ENCODE results near the gene GPR26.

Gene GPR26

DNA sequence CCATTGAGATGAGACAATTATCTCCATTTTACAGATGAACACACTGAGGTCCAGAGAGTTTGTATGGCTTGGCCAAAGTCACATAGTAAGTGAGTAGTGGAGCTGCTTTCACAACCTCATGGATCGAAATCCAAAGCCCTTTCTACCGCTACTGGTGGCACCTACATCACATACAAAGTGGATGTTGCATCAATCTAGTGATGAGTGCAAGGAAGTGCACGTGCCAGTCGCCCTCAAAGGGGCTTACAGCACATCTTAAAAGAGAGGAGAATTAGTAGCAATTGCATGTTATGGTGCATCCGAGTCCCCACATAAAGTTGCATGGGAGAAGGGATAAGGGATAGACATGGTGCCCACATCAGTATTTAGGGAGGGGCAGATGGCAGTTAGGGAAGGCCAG is 31.0 kb upstream of the GPR26 start:
- H3K36me3 ChIP-seq (ENCODE audit: insufficient read depth, low read length) = no peaks in the 10 kb centered on the region
- H3K27me3 ChIP-seq (ENCODE audit: insufficient read depth, low read length, poor library complexity) = peaks cover 9% of the 10 kb centered on the region
- no peaks in the 10 kb centered on the region for H3K9me3 ChIP-seq (ENCODE audit: insufficient read depth, low read length, severe bottlenecking)
- H3K4me1 ChIP-seq (ENCODE audit: insufficient read depth, low read length) = no peaks in the 10 kb centered on the region
- ATAC-seq (ENCODE audit: insufficient read depth, low read depth) (no peak), DNase-seq (no peak)
- H4K20me1 ChIP-seq (ENCODE audit: insufficient read depth, low read length) = no peaks in the 10 kb centered on the region
- no peaks in the 10 kb centered on the region for H3K79me2 ChIP-seq (ENCODE audit: insufficient read depth, low read length)
- H2AFZ ChIP-seq (ENCODE audit: low read depth, low read length) = no peak overlapping the region
- TF ChIP-seq EZH2 (IDR thresholded peaks at IDR 0.05; ENCODE audit: borderline replicate concordance, low read depth, low read length, severe bottlenecking) = no peak
- H3K4me3 ChIP-seq (ENCODE audit: low read depth in 1 of 2, low read length in 2 of 2) = no peak overlapping the region
- H3K9ac ChIP-seq (ENCODE audit: low read depth, low read length) = no peak overlapping the region
- no peak overlapping the region for H3K4me2 ChIP-seq (ENCODE audit: insufficient read depth, low read length)
- H3K27ac ChIP-seq (ENCODE audit: low read length) = no peak overlapping the region

DNA sequence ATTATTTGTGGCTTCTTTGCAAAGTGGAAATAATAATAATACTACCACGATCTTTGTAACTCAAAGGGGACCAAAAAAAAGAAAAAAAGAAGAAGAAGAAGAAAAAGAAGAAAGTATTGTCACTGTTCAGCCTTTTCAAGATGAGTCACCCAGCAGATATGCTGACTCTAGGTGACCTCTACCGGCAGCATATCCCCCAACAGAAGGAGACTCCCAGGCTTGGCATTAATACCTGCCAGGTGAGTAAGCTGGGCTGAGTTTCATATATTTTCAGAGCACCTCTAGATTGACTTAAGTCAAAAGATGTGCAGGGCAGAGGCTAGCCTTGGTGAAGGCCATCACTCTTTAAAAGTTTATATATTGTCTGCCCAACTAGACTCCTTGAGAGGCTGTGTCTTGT is 30.4 kb upstream of the GPR26 start:
- Histone ChIP-seq H3K4me2 (ENCODE audit: insufficient read depth, low read length) (no peak overlapping the region), H3K9ac (ENCODE audit: low read depth, low read length) (no peak overlapping the region), H3K36me3 (ENCODE audit: insufficient read depth, low read length) (no peaks in the 10 kb centered on the region), H3K4me3 (ENCODE audit: low read depth in 1 of 2, low read length in 2 of 2) (no peak overlapping the region), H3K4me1 (ENCODE audit: insufficient read depth, low read length) (no peaks in the 10 kb centered on the region), H3K27ac (ENCODE audit: low read length) (no peak overlapping the region), H3K9me3 (ENCODE audit: insufficient read depth, low read length, severe bottlenecking) (no peaks in the 10 kb centered on the region), H3K79me2 (ENCODE audit: insufficient read depth, low read length) (no peaks in the 10 kb centered on the region), H2AFZ (ENCODE audit: low read depth, low read length) (no peak overlapping the region), H3K27me3 (ENCODE audit: insufficient read depth, low read length, poor library complexity) (peaks cover 10% of the 10 kb centered on the region), H4K20me1 (ENCODE audit: insufficient read depth, low read length) (no peaks in the 10 kb centered on the region)
- ATAC-seq (ENCODE audit: insufficient read depth, low read depth) (no peak), DNase-seq (no peak)
- TF ChIP-seq, protein P1, sequence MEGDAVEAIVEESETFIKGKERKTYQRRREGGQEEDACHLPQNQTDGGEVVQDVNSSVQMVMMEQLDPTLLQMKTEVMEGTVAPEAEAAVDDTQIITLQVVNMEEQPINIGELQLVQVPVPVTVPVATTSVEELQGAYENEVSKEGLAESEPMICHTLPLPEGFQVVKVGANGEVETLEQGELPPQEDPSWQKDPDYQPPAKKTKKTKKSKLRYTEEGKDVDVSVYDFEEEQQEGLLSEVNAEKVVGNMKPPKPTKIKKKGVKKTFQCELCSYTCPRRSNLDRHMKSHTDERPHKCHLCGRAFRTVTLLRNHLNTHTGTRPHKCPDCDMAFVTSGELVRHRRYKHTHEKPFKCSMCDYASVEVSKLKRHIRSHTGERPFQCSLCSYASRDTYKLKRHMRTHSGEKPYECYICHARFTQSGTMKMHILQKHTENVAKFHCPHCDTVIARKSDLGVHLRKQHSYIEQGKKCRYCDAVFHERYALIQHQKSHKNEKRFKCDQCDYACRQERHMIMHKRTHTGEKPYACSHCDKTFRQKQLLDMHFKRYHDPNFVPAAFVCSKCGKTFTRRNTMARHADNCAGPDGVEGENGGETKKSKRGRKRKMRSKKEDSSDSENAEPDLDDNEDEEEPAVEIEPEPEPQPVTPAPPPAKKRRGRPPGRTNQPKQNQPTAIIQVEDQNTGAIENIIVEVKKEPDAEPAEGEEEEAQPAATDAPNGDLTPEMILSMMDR (IDR thresholded peaks at IDR 0.05; ENCODE audit: borderline replicate concordance, extremely low read depth, low read length, poor library complexity, severe bottlenecking) = no peak
- no peak for TF ChIP-seq EZH2 (IDR thresholded peaks at IDR 0.05; ENCODE audit: borderline replicate concordance, low read depth, low read length, severe bottlenecking)

DNA sequence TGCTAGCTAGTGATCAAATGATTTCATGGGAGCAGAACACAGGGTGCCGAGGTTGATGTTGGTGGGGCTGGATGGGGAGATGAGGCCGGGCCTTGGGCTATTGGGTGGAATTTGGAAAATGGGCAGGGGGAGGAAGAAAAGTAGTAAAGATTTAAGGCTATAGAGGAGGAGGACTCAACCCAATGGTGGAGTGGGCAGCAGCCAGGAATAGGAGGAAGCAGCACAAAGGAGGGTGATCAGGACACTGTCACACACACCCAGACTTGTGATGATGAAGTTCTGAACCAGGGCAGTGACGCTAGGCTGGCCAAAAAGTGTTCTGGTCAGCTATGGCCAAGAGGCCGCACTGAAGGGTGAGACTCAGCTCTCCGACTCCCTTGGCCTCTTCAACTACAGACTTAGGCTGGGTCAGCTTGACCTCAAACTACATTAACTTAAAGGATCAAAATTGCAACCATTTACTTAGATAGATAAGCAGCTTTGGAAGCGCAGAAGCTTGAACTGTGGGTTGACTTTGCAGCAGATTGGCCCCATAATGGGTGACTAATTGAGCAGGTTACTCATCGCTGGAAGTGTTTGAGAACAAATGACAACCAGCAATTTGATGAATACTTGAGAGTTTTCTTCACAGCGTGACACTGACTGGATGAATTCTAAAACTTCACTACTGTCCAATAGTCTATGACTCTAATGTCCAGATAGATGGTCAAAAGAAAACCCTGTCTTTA is 29.4 kb upstream of the GPR26 start:
- Histone ChIP-seq H3K79me2 (ENCODE audit: insufficient read depth, low read length) (no peaks in the 10 kb centered on the region), H3K4me2 (ENCODE audit: insufficient read depth, low read length) (no peak overlapping the region), H3K4me1 (ENCODE audit: insufficient read depth, low read length) (no peaks in the 10 kb centered on the region), H3K27ac (ENCODE audit: low read length) (no peak overlapping the region), H2AFZ (ENCODE audit: low read depth, low read length) (no peak overlapping the region), H3K27me3 (ENCODE audit: insufficient read depth, low read length, poor library complexity) (peaks cover 10% of the 10 kb centered on the region), H3K36me3 (ENCODE audit: insufficient read depth, low read length) (no peaks in the 10 kb centered on the region), H3K9ac (ENCODE audit: low read depth, low read length) (no peak overlapping the region), H4K20me1 (ENCODE audit: insufficient read depth, low read length) (no peaks in the 10 kb centered on the region), H3K9me3 (ENCODE audit: insufficient read depth, low read length, severe bottlenecking) (no peaks in the 10 kb centered on the region), H3K4me3 (ENCODE audit: low read depth in 1 of 2, low read length in 2 of 2) (no peak overlapping the region)
- no peak for TF ChIP-seq EZH2 (IDR thresholded peaks at IDR 0.05; ENCODE audit: borderline replicate concordance, low read depth, low read length, severe bottlenecking)
- TF ChIP-seq, protein P1 (IDR thresholded peaks at IDR 0.05; ENCODE audit: borderline replicate concordance, extremely low read depth, low read length, poor library complexity, severe bottlenecking) = no peak
- DNase-seq (no peak), ATAC-seq (ENCODE audit: insufficient read depth, low read depth) (no peak)

DNA sequence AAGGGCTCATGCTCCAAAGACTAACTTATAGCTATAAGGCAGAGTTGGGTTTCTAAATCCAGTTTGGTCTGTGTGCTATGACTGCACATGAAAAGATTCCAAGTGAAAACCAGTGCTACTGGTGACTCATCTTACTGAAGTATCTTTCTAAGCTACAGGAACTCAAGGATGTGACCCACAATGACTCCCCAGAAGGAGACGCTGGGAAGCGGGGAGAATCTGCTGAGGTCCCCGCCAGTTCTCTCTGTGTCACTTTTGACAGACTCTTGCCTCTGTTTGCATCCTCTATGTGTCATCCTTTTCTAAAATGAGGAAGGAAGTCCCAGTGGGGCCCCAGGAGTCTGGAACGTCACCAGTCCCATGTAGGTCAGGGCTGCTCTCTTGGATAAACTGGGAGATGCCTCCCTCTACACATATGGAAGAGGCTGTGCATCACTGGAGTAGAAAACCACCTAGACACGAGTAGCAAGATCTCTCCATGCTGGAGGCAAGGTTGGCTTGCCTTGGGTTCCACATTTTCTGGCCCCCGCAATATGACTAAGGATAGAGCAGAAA is 28.8 kb upstream of the GPR26 start:
- Histone ChIP-seq H3K4me1 (ENCODE audit: insufficient read depth, low read length) (no peaks in the 10 kb centered on the region), H3K9ac (ENCODE audit: low read depth, low read length) (no peak overlapping the region), H3K27me3 (ENCODE audit: insufficient read depth, low read length, poor library complexity) (peaks cover 10% of the 10 kb centered on the region), H3K27ac (ENCODE audit: low read length) (no peak overlapping the region), H3K4me2 (ENCODE audit: insufficient read depth, low read length) (no peak overlapping the region), H4K20me1 (ENCODE audit: insufficient read depth, low read length) (no peaks in the 10 kb centered on the region), H3K79me2 (ENCODE audit: insufficient read depth, low read length) (no peaks in the 10 kb centered on the region), H3K4me3 (ENCODE audit: low read depth in 1 of 2, low read length in 2 of 2) (no peak overlapping the region), H3K36me3 (ENCODE audit: insufficient read depth, low read length) (no peaks in the 10 kb centered on the region), H2AFZ (ENCODE audit: low read depth, low read length) (no peak overlapping the region), H3K9me3 (ENCODE audit: insufficient read depth, low read length, severe bottlenecking) (no peaks in the 10 kb centered on the region)
- TF ChIP-seq, protein P1 (IDR thresholded peaks at IDR 0.05; ENCODE audit: borderline replicate concordance, extremely low read depth, low read length, poor library complexity, severe bottlenecking) = no peak
- no peak for ATAC-seq (ENCODE audit: insufficient read depth, low read depth)
- no peak for DNase-seq
